ENCODE data around the gene TCL1B. TPM values are rescaled to one million over a fixed set of nuclear protein-coding genes. Genes with fewer than 3 reads are reported as not detected.

TCL1B gene
- total and polyA plus RNA-seq, 2 of the 8 experiments (the other 6 are each of a cell fraction or from before 2014, with no cell fraction given): 9.6 to 11.5 TPM

GRCh38 chr14:95741038-95741490, 54.8 kb downstream of the TCL1B start:
- Histone ChIP-seq H4K91ac (replicated peaks; ENCODE audit: insufficient read length, low read length) (no peak overlapping the region), H3K23ac (ENCODE audit: insufficient read length) (no peak overlapping the region), H3K9ac (replicated peaks in 1 of 4; ENCODE audit: extremely low read depth in 1 of 4, low read depth in 3 of 4, low read length in 3 of 4) (no peak overlapping the region), H3K4me2 (ENCODE audit: insufficient read depth in 1 of 2, low read depth in 2 of 2, low read length in 2 of 2) (no peak overlapping the region), H2BK20ac (ENCODE audit: low read length) (no peak overlapping the region), H2AK5ac (ENCODE audit: low read depth, low read length) (no peak overlapping the region; the same call in 1 of the 2 replicates), H4K20me1 (replicated peaks in 1 of 2; ENCODE audit: control insufficient read depth in 1 of 2, insufficient read depth in 2 of 2, low read length in 2 of 2) (no peaks in the 10 kb centered on the region), H3K4me1 (replicated peaks in 1 of 4; ENCODE audit: control insufficient read depth in 3 of 4, insufficient read depth in 4 of 4, low read length in 3 of 4) (no peaks in the 10 kb centered on the region), H3K56ac (replicated peaks; ENCODE audit: insufficient read length, low read depth, low read length) (no peak overlapping the region), H3K36me3 (ENCODE audit: control insufficient read depth in 2 of 4, insufficient read depth in 4 of 4, low read length in 3 of 4) (no peaks in the 10 kb centered on the region), H2BK12ac (ENCODE audit: low read depth, low read length) (no peak overlapping the region), H2AFZ (ENCODE audit: low read length) (no peak overlapping the region), H3K4me3 (ENCODE audit: extremely low read depth in 1 of 4, insufficient read depth in 2 of 4, low read depth in 3 of 4, low read length in 4 of 4) (no peak overlapping the region), H2BK120ac (replicated peaks; ENCODE audit: low read depth, low read length) (no peak overlapping the region), H3K27ac (ENCODE audit: low read depth, low read length) (no peak overlapping the region), H3K79me2 (ENCODE audit: control insufficient read depth in 1 of 2, insufficient read depth in 2 of 2, low read length in 2 of 2) (no peaks in the 10 kb centered on the region), H2BK15ac (ENCODE audit: low read length) (no peak overlapping the region), H4K5ac (ENCODE audit: insufficient read length, low read depth, low read length) (no peak overlapping the region), H3K14ac (ENCODE audit: insufficient read length) (no peak overlapping the region), H3K18ac (ENCODE audit: extremely low read depth, low read length) (no peak overlapping the region), H3K4ac (replicated peaks; ENCODE audit: insufficient read length, low read depth, low read length) (no peak overlapping the region), H2BK5ac (ENCODE audit: low read depth, low read length) (no peak overlapping the region), H3K23me2 (ENCODE audit: low read depth, low read length) (no peaks in the 10 kb centered on the region; the same call in 1 of the 2 replicates), H3K9me3 (ENCODE audit: insufficient read depth in 2 of 2, low read depth in 1 of 2, low read length in 1 of 2) (no peaks in the 10 kb centered on the region), H3K27me3 (replicated peaks in 1 of 4; ENCODE audit: control insufficient read depth in 3 of 4, extremely low read depth in 1 of 4, insufficient read depth in 3 of 4, low read length in 3 of 4) (peaks cover 0 to 2% (median 0%) of the 10 kb centered on the region in 4 experiments; a peak in 3 of 7 replicates), H3K79me1 (ENCODE audit: low read depth, low read length) (no peaks in the 10 kb centered on the region), H4K8ac (ENCODE audit: extremely low read depth, insufficient read depth, low read length) (no peak overlapping the region)
- ChIA-PET POLR2A (ENCODE audit: partially characterized antibody) (no interaction called here), CTCF (ENCODE audit: partially characterized antibody) (interaction anchor here (0.9 kb wide), 2 partner anchors 58 to 61 kb away, joined by 3 to 4 read pairs; no protein-coding TSS in a partner anchor)
- 77% methylated on average over 5 of the region's 5 CpGs; no CpG with 5 or more reads in 1 of the 2 experiments for WGBS, 2 experiments (ENCODE audit: extremely low coverage in 1 of 2, insufficient coverage in 1 of 2, insufficient read length in 1 of 2, insufficient replicate concordance in 2 of 2, low coverage in 1 of 2, low lambda C conversion rate in 2 of 2, missing lambda C conversion rate in 1 of 2)
- DNase-seq (ENCODE audit: low read depth in 1 of 2, low spot score in 2 of 2) (no peak), FAIRE-seq (no peak)
- TF ChIP-seq ASH2L (IDR thresholded peaks at IDR 0.05; ENCODE audit: low read length) (no peak), USF2 (IDR thresholded peaks at IDR 0.05; ENCODE audit: low read length) (no peak), CBX8 (IDR thresholded peaks at IDR 0.05; ENCODE audit: borderline replicate concordance, low read depth, low read length) (no peak), CTCF (IDR thresholded peaks at IDR 0.05; ENCODE audit: control extremely low read depth in 1 of 3, insufficient read depth in 1 of 3, low read depth in 1 of 3, low read length in 3 of 3) (no peak), KDM4A (IDR thresholded peaks at IDR 0.05; ENCODE audit: low read depth, low read length, severe bottlenecking) (no peak), MAFK (IDR thresholded peaks at IDR 0.05; ENCODE audit: low read depth, low read length) (no peak), RXRA (IDR thresholded peaks at IDR 0.05; ENCODE audit: insufficient read depth, low read depth, low read length) (no peak), NANOG (IDR thresholded peaks at IDR 0.05; ENCODE audit: insufficient read depth, low read depth, low read length, poor library complexity, severe bottlenecking) (no peak), TEAD4 (IDR thresholded peaks at IDR 0.05; ENCODE audit: low read depth, low read length) (no peak), BACH1 (IDR thresholded peaks at IDR 0.05; ENCODE audit: low read length) (no peak)
